HG02588 (cell line): ENCODE measurements around the gene CORO2B.
"Not testable (repeated sequence)": the region's sequence is repeated elsewhere in the genome, so short reads cannot be mapped to it uniquely, and the experiment has no call there.

Experiments
- ATAC-seq: cut with Tn5 transposase; IDR thresholded peaks from one replicate; pipeline ENCODE4 v1.9.1; 2021; ENCODE audit warnings: mild to moderate bottlenecking, moderate library complexity; ENCODE audit not compliant: unreplicated experiment

The CORO2B gene

DNA sequence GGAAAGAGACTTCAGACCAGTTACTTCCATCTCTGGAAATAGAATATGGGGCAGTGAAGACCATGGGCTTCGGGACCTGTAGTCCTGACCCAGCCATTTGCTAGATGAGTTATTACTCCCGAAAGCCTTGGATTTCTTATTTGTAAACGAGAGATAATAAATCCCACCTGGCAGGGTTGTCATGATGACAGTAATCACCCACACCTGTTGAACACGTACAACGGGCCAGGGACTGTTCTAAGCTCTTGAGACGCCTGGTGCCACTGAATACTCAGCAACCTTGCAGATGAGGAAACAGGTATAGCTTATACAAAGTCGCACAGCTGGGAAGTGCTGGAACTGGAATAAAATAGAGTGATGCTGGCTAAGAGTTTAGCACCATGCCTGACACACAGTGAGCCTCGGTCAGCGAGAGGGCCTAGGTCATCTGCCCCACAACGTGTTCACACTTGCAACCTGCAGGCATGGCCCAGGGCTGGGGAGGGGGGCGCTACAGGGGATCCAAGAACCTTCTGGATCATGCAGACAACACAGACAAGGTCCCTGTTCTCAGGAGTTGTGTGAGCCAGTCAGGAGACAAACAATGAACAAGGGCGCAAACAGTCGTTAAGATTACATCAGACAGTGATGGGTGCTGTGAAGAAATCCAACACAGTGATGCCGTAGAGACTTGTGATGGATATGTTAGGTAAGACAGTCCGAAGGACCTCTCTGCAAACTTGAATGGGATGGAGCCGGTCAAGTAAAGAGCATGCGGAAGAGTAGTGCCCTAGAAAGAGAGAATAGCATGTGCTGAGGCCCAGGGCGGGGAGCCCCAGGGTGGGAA is 89.2 kb downstream of the CORO2B start:
- no peak for ATAC-seq

DNA sequence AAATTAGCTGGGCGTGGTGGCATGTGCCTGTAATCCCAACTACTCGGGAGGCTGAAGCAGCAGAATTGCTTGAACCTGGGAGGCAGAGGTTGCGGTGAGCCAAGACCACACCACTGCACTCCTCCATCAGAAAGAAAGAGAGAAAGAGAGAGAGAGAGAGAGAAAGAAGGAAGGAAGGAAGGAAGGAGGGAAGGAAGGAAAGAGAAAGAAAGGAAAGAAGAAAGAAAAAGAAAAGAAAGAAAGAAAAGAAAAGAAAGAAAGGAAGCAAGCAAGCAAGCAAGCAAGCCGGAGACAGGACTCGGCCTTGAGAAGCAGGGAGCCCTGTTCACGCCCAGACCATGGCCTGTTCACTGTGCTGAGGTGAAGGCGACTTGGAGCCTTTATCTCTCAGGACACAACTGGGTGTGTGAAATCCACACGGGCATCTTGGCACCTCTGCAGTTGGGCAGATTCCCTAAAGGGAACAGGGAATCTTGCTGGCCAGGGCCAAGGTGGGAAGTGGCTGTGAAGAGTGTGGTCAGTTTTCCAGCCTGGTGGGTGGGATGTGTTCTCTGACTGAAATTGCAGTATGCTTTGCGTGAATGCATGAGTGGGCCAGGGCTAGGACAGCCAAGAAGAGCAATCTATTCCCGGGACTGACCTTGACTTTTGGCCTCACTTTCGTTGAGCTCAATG is 90.3 kb downstream of the CORO2B start:
- no peak for ATAC-seq

DNA sequence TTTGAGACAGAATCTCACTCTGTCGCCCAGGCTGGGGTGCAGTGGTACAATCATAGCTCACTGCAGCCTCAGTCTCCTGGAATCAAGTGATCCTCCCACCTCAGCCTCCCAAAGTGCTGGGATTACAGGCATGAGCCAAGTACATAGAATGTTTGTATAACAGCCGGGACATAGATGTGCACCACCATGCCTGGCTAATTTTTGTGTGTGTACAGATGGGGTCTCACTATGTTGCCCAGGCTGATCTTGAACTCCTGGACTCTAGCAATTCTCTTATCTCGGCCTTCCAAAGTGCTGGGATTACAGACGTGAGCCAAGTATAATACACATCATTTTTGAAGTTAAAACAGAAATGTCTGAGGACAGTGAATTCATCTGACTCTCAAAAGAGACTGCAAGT is 93.5 kb downstream of the CORO2B start:
- ATAC-seq, result no peak

DNA sequence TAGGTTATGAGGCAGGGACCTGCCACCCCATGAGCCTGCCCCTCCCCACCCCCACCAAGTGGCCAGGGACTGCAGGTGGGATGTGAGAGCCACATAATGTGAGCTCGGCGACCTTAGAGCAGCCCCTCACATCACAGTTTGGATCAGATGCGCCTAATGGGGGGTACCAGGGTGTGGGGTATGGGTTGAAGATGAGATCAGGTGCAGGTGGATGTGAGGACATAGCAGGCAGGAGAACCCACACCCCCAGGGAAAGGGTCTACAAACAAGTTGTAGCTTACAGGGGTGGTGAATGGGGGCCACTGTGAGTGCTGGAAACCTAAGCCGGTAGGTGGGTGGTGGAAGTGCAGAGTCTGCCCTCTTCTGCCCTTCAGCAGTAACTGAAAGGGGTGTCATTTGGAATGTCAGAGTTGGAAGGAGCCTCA is 94.0 kb downstream of the CORO2B start:
- ATAC-seq, result no peak

DNA sequence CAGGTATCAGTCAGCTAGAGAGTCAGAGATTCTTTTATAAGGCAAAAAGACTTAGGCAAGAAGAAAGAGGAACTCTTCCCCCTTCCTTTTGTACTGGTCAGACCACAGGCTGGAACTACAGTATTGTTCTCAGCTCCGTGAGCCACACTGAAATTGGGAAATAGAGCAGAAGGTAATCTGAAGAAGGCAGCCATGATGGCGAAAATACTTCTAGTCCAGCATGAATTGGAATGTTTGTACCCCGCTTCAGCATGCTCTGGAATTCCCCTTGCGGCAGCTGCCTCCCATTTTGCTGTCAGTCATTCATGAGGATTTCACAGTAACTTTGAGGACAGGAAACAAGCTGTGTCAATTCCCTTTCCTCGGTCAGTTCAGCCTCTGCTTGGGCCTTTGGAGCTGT is 96.2 kb downstream of the CORO2B start:
- ATAC-seq, result no peak

DNA sequence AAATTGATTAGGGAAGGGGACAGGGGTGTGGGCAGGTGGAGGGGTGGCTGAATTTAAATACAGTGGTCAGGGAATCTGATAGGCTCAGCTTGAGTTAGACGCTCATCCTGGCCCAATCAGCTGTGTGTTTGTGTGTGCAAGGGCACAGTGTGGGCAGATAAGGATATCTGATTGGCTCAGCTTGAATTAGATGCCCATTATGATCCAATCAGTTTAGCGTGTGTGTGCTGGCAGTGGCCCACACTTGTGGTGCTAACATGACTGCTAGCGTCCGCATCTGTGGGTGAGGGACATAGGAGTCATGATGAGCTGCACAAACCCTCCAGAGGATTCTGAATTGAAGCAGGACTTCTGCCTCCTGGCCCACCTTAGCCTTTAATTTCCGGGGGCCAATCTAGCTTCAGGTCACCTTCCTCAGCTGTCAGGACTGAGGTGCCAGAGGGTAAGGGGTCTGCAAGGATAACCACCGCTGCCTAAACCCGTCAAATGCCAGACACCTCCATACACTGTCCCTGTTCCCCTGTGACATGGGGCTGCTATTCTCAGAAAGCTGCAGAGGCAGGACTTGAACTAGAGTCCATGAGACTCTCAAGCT is 97.3 kb downstream of the CORO2B start:
- ATAC-seq, result no peak

DNA sequence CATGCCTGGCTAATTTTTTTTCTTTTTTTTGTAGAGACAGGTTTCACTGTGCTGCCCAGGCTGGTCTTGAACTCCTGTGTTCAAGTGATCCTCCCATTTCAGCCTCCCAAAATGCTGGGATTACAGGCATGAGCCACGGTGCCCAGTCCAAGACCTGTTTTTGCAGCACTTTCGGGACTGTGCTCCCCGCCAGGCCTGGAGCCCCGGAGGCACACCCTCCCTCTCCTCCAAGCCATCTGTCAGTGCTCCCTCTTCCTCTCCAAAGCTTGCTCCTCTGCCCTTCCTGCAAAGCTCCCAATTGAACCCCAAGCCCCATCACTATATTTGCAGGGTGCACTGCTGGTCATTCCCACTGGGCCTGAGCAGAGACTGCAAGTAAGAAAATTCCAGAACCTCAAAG is 98.1 kb downstream of the CORO2B start:
- ATAC-seq, result no peak

DNA sequence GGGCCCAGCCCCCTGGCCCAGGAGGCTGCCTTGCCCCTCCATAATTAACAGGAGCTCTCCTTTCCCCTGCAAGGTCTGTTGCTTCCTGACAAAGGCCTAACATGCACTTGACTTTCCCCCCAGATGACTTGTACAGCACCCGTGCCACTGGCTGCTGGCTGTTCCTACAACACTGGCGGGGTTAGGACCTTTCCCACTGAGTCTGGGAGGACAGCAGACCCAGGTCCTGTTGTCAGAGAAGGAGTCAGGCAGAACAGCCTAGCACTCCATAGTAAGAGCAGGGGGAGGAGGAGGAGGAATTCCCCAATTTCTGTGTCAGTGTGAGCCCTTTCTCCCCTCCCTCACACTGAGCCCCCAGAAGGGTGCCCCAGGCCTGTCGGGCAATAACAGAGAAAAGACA is 99.2 kb downstream of the CORO2B start:
- ATAC-seq, result no peak

DNA sequence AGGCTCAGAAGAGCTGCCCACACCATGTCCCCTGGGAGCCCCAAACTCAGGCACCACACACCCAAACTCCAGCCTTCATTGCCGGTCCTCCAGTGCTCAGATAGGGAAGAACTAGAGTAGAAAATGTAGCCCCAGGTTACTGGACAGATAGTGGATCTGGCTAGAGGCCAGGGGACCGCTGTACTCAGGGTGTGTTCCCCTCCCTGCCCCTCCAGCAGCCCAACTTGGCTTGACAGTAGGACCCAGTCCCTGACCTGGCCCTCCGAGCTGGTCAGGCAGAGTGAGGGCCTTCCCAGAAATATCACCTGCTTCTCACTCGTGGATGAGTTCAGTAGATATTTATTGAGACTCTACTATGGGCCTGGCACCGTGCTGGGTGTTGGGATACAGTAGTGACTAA is 100.0 kb downstream of the CORO2B start:
- ATAC-seq, result no peak

DNA sequence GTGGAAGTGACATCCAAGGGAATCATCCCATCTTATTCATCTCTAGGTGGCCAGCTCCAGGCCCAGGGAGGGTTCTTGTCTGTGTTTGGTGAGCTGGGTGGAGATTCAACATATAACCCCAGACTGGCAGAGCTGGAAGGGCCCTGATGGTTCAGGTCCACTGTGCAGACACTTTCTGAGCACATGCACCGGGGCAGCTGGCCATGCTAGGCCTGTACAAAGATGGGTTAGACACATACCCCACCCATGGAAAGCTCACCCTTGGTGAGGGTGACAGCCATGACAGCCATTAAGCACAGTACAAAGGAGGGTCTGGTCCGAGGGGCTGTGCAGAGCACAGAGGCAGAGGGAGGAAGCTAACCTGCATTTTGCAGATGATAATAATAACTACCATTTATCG is 100.4 kb downstream of the CORO2B start:
- no peak for ATAC-seq

DNA sequence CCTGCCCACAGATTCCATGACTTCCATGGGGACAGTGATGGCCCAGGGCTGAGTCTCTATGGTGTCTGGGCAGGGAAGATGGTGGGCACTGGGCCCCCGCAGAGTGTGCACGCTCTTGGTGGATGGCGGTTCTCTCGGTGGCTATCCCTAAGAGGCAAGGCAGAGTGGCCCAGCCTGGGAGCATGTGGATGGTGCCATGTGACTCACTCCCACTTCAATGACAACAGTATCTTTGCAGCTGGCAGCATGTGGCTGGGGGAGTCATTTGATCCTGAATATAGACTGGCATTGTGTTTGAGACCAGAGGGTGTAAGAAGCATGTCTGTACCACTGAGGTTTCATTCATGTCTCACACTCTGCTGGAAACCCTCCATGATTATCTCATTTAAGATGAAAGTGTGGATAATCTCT is 101.2 kb downstream of the CORO2B start:
- ATAC-seq, result no peak

DNA sequence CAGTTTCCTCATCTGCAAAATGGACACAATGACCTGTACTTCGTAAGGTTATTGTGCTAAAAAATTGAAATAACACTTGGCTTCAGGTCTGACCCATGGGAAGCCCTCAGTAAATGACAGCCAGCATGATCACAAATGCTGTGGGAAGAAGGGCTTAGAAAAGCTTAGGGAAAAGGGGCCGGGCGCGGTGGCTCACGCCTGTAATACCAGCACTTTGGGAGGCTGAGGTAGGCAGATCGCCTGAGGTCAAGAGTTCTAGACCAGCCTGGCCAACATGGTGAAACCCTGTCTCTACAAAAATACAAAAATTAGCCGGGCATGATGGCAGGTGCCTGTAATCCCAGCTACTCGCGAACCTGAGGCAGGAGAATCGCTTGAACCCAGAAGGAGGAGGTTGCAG is 102.0 kb downstream of the CORO2B start:
- ATAC-seq, result not testable (repeated sequence)

DNA sequence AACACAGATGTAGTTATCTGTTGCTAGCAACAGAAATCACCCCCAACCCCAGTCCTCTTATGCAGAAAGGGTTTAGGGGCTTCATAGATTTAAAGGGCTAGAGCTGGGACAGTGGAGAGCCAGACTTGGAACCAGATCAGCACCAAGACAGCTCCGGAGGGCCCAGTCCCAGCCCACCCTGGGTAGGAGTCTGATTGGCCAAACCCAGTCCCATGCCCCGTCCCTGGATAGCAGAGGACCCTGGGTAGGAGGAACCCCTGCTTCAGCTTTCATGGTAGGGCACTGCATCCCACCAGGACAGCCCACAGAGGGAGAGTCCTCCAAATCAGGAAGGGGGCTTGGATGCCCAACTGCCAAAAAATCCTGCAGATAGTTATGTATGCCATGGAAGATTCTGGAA is 103.0 kb downstream of the CORO2B start:
- ATAC-seq, result no peak

DNA sequence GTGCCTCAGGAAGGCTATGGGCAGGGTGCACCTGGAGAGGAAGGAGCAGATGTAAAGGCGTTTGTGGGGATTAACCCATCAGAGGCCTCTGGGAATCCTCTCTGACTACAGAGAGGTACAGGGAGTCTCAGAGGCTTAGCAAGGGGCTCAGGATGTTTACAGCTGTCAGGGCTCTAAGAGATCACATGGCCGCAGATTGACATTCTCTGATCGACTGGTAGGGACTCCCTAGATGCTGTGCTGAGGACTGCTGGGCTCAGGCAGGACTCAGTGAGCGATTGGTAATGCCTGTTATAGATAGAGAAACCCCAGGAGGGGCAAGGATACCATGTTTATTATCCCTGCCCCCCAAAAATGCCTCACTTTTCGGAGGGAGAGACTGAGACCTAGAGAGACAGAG is 103.5 kb downstream of the CORO2B start:
- ATAC-seq, result no peak

DNA sequence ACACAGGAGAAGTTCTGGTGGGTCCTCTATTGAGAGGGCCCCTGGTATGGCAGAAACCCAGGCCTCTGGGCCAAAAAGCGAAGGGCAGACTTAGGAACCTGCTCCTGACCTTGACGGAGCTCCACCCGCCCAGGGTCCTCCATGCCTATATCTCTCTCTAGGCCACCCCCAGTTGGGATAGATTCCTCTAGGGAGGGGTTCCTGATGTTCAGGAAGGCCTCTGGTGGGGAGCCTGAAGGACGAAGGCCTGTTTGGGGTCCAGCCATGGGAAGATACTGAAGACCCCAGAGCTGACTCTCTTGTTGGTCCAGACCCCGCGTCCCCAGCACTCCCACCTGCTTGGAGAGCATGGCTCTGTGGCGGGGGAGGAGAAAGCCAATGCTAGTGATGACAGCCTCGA is 104.2 kb downstream of the CORO2B start:
- no peak for ATAC-seq

DNA sequence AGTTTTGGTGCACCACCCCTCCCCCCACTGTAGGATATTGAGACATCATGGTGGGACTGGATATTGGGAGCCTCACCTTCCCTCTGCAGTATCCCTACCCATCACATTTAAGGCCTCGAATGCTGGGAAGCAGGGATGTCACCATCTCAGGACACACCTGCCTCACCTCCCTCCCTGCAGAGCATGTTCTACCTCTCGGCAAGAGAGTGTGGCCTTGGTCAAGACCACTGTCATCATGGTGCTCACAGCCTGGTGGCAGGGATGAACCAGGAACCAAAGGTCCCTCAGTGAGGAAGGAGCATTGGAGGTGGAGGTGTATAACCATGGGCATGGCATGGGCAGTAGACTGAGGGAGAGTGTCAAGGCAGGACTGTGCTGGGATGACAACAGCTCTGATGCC is 104.8 kb downstream of the CORO2B start:
- ATAC-seq, result no peak

DNA sequence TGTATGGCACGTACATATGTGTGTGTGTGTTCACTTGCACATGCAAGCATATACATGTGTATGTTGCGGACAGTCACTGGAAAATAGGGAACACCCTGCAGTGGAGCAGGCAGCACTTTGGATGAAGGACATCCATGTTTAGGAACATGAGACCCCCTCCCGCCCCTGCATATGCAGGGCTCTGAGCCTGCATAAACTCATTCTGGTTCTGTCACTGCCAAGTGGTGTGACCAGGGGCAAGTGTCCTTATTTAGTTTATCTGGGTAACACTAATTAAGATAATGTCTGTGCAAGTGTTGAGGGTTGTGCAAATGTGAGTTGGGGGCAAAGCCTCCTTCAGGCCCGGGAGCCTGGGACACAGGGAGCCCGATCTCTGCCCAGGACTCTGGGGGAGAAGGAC is 105.7 kb downstream of the CORO2B start:
- ATAC-seq, result no peak

DNA sequence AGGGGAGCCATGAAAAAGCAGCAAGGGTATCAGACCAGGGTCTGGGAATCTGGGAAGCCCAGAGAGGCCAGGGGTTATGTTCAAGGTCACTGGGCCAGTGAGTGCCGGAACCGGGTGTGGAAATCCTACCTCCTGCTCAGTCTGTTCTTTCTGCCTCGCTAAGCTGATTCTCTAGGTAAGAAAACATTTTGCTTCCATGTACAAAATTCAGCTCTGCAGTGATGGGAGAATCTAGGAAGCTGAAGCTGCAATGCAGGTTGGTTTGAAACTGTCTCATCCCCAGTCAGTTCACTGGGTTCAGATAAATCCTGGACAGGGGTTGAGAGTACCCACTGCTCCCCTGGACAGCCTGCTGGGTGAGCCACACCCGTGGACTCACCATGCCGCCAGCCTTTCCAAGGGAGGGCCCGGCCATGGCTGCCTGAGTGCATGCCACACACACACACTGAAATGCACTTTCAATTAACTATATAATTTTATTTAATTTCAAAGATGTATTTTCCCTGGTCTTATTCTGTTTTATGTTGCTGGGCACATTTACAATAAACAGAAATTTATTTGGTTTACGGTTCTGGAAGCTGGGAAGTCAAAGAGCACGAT is 108.4 kb downstream of the CORO2B start:
- no peak for ATAC-seq

DNA sequence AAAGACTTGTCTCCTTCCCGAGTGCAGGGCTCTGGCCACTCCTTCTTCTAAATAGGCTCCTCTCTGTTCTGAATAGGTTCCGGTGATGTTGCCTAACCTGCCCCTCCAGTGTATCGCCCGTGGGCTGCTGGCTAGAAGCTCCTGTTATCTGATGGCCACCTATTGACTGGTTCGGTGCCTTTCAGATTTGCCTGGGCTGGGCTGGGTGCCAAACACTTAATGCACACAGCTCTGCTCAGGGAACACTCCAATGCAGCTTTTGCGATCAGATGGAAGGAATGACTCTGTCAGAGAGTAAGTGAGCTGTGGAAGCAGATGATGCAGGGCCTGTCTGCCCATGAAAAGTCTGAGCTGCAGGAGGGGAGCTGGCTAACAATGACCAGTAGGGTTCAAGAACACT is 112.9 kb downstream of the CORO2B start:
- no peak for ATAC-seq

DNA sequence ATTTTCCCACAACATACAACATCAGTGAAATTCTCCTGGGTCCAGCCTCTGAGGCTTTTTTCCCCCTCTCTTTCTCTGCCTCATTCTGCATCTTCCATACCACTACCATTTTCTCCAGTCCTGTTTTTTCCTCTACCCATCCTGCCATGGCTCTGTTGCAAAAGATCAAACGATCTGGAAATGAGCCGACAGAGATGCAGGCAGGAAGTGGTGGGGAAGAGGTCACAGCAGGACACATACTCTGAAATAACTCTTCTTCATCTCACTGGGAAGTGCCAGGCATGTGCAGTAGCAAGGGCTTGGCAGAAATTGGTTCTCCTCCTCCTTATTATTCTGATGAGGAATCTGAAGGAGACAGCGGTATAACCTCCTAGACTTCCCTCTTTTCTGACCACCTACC is 114.3 kb downstream of the CORO2B start:
- ATAC-seq, result no peak

DNA sequence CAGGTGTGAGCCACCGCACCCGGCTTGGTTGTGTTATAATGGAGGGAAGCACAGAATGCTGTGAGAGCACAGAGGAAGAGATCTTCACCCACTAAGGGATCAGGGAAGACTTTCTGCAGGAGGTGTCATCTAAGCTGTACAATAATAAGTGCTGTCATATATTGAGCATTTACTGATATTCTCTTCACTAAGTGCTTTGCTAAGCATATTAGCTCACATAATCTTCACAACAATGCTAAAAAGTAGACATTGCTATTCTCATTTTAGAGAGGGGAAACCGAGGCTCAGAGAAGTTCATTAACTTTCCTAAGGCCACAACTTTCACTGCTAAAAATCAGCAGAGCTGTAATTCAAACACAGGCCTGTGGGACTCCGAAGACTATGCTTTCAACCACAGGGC is 115.3 kb downstream of the CORO2B start:
- ATAC-seq, result no peak

DNA sequence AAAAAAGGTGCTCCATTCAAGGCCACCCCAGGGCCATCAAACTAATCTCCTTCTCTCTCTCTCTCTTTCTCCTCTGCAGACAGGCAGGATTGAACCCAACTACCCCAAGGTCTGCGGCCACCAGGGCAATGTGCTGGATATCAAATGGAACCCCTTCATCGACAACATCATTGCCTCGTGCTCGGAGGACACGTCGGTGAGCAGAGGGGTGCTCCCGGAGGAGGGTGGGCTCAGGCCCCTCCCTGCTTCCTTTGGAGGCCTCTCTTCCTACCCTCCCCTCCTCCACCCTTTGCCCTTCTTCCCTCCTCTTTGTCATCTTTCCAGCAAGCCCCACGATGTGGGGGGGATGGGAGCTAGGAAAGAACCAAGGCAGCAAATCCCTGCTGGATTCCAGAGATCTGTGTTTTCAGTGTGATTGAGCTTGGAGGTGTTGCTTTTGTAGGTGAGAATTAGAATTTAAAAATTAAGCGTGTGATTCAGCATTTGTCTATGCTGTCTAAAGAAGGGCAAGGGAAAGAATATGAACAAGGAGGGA is 116.3 kb downstream of the CORO2B start:
- ATAC-seq, result no peak
